Loucy (cell line): ENCODE data around the gene PCDHAC2.

Source experiments
- CTCF ChIP-seq: fragments of 200-600 bp; sonication (generic); conservative IDR thresholded peaks from 2 replicates; pipeline ENCODE4 v1.5.1; 2014; ENCODE audit warnings: mild to moderate bottlenecking, antibody characterized with exemption, low read length
- EZH2phosphoT487 ChIP-seq: fragments of 200-600 bp; IDR thresholded peaks from 2 replicates; pipeline ENCODE4 v1.6.1; 2018; ENCODE audit warnings: antibody characterized with exemption, mild to moderate bottlenecking, moderate library complexity, borderline replicate concordance

DNA sequence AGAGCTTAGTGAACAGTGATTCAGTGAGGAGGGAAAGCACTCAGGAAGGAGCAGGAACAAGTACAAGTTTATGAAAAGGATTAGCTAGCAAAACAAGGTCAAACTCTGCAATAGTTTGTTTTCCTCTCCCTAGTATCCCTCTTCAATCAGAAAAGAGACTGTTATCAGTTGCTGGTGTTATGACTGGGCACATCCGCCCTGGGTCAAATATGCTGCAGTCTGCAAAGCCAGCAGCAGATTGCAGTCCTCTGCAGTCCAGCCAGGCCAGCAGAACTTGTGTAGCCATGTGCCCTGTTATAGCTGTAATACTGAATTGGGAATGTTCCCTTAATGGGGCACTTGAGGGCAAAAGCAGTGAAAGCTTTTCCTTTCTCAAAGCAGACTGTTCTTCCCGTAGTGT lies 12.0 kb downstream of the PCDHAC2 start:
- TF ChIP-seq CTCF, result no peak
- no peak for TF ChIP-seq EZH2phosphoT487
